ENCODE data around the gene PUS1. TPM values are rescaled to one million over a fixed set of nuclear protein-coding genes. Genes with fewer than 3 reads are reported as not detected.
"Not testable (repeated sequence)": the region's sequence is repeated elsewhere in the genome, so short reads cannot be mapped to it uniquely, and the experiment has no call there.

The PUS1 gene
- total RNA-seq, 1 experiment from 2014 or later = 77.3 TPM

DNA sequence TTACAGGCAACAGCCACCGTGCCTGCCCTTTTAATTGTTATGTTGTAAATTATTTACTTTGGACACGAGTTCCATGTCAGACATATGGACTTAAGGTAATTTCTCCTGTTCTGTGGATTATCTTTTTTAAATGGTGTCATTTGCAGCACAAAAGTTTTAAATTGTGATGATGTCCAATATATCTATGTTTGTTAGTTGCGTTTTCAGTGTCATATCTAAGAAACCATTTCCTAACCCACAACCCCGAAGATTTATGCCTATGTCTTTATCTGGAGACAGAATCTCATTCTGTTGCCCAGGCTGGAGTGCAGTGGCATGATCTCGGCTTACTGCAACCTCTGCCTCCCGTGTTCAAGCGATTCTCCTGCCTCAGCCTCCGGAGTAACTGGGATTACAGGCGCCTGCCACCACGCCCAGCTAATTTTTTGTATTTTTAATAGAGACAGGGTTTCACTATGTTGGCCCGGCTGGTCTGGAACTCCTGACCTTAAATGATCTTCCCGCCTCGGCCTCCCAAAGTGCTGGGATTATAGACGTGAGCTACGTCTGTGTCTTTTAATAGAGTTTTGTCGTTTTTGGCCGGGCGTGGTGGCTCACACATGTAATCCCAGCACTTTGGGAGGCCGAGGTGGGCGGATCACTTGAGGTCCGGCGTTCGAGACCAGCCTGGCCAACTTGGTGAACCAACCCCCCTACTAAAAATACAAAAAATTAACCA is 19.8 kb downstream of the PUS1 start:
- BruUV-seq (replicated peaks); H3K27me3 ChIP-seq (ENCODE audit: insufficient read depth, low read length); H3K9me2 ChIP-seq (ENCODE audit: insufficient read depth); H2AFZ ChIP-seq (ENCODE audit: low read depth, low read length, poor library complexity, severe bottlenecking); H3K9me3 ChIP-seq (ENCODE audit: control insufficient read depth in 1 of 2, insufficient read depth in 1 of 2, low read depth in 1 of 2, low read length in 2 of 2); H3K36me3 ChIP-seq (ENCODE audit: control insufficient read depth in 1 of 2, insufficient read depth in 2 of 2, low read length in 2 of 2); ATAC-seq; POLR2A ChIA-PET; DNase-seq (ENCODE audit: low read depth, low spot score); H4K20me1 ChIP-seq (ENCODE audit: insufficient read depth); CTCF ChIA-PET: not testable (repeated sequence)
- RAD21 ChIA-PET (ENCODE audit: low non-redundant PET in 1 of 2, low total read pairs in 2 of 2, uncharacterized antibody in 2 of 2, unreplicated experiment in 2 of 2) = interaction anchor here in 1 of 2 experiments (0.6 to 0.7 kb wide), 2 partner anchors 53 to 118 kb away, joined by 3 to 5 read pairs; no protein-coding TSS in a partner anchor
- intact Hi-C loops (cut with micrococcal nuclease) = loop anchor here (5.0 kb wide), 1 partner anchor 87 kb away; no protein-coding TSS in a partner anchor
- peak overlapping the region; percentile 43 to 94 for H3K4me3 ChIP-seq (replicated peaks in 1 of 2; ENCODE audit: low read depth in 1 of 2, low read length in 2 of 2)
- peak overlapping the region; percentile 95 for H3K4me2 ChIP-seq (ENCODE audit: low read length)
- peaks cover 39% of the 10 kb centered on the region for H3K79me2 ChIP-seq (ENCODE audit: insufficient read depth, low read length)
- peak overlapping the region; percentile 17; the same call in 1 of the 2 replicates for H3K27ac ChIP-seq (ENCODE audit: low read depth, low read length)
- H3K4me1 ChIP-seq (ENCODE audit: control insufficient read depth in 1 of 2, insufficient read depth in 2 of 2, low read length in 2 of 2) = peaks cover 3 to 18% of the 10 kb centered on the region in 2 experiments; a peak in 3 of 4 replicates
- peak overlapping the region; percentile 47; the same call in 1 of the 2 replicates for H3K9ac ChIP-seq (ENCODE audit: low read length)

DNA sequence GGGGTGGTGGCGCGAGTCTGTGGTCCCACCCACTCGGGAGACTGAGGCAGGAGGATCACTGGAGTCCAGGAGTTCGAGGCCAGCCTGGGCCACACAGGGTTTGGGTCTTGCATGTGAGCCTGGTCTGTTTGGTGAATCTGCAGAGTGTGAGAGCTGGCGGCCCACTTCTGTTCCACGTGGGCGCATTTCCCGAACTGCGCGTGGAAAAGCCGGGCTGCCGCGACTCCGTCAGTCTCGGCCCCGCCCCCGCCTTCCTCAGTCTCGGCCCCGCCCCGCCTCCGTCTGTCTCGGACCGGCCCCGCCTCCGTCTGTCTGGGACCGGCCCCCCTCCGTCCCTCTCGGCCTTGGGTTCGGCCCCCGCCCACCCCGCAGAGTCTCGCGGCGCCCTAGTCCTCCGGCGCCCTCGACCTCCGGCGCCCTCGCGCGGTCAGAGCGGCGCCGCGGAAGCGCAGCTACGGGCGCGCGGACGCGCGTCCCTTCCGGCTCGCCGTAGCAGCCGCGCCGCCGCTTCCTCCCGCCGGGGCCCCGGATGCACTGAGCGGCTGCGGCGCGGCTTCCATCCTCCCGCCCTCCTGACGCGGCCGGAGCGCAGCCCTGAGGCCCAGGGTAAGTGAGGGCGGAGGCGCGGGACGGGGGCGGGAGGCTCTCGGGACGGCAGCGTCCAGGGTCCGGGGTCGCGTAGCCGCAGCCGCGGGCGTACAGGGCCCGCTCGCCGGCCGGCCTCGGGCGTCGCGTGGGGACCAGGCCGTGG is 20.5 kb downstream of the PUS1 start, which contains the start of gene EP400:
Gene EP400, plus strand, starts transcription at position 512 of the 751 bp plus-strand sequence. CDS start 10,678 bp downstream, outside the sequence.
- peak within 1 kb of the TSS; percentile 95 for H3K4me2 ChIP-seq (ENCODE audit: low read length)
- no TSS peak for BruUV-seq (replicated peaks)
- H3K27ac ChIP-seq (ENCODE audit: low read depth, low read length) = peak within 1 kb of the TSS; percentile 68
- RAD21 ChIA-PET (ENCODE audit: low non-redundant PET in 1 of 2, low total read pairs in 2 of 2, uncharacterized antibody in 2 of 2, unreplicated experiment in 2 of 2) = interaction anchor here in 1 of 2 experiments (0.6 to 0.9 kb wide), 3 partner anchors 52 to 219 kb away, joined by 3 read pairs; no protein-coding TSS in a partner anchor
- CTCF ChIA-PET = interaction anchor here (0.7 to 0.8 kb wide), 2 partner anchors 9 to 62 kb away, joined by 3 read pairs; no protein-coding TSS in a partner anchor
- no peaks in the 10 kb centered on the region for H3K9me2 ChIP-seq (ENCODE audit: insufficient read depth)
- H3K36me3 ChIP-seq (ENCODE audit: control insufficient read depth in 1 of 2, insufficient read depth in 2 of 2, low read length in 2 of 2) = no peaks in the 10 kb centered on the region
- DNase-seq (ENCODE audit: low read depth, low spot score) (peak; percentile 81), ATAC-seq (peak; percentile 97)
- peaks cover 5% of the 10 kb centered on the region; the same call in 1 of the 2 replicates for H4K20me1 ChIP-seq (ENCODE audit: insufficient read depth)
- H3K9me3 ChIP-seq (ENCODE audit: control insufficient read depth in 1 of 2, insufficient read depth in 1 of 2, low read depth in 1 of 2, low read length in 2 of 2) = no peaks in the 10 kb centered on the region
- H3K79me2 ChIP-seq (ENCODE audit: insufficient read depth, low read length) = peaks cover 46% of the 10 kb centered on the region
- H3K27me3 ChIP-seq (ENCODE audit: insufficient read depth, low read length) = no peaks in the 10 kb centered on the region
- H3K9ac ChIP-seq (ENCODE audit: low read length) = peak within 1 kb of the TSS; percentile 86
- no peak within 1 kb of the TSS for H2AFZ ChIP-seq (ENCODE audit: low read depth, low read length, poor library complexity, severe bottlenecking)
- peak within 1 kb of the TSS; percentile 92 to 94 for H3K4me3 ChIP-seq (replicated peaks in 1 of 2; ENCODE audit: low read depth in 1 of 2, low read length in 2 of 2)
- POLR2A ChIA-PET = no interaction called here
- intact Hi-C loops (cut with micrococcal nuclease) = loop anchor here (5.0 kb wide), 1 partner anchor 87 kb away; no protein-coding TSS in a partner anchor
- H3K4me1 ChIP-seq (ENCODE audit: control insufficient read depth in 1 of 2, insufficient read depth in 2 of 2, low read length in 2 of 2) = peaks cover 4 to 24% of the 10 kb centered on the region in 2 experiments; a peak in 3 of 4 replicates
- TF ChIP-seq, protein P1, sequence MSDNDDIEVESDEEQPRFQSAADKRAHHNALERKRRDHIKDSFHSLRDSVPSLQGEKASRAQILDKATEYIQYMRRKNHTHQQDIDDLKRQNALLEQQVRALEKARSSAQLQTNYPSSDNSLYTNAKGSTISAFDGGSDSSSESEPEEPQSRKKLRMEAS (IDR thresholded peaks at IDR 0.05) = peak; percentile 73; the same call in 1 of the 2 replicates
- TF ChIP-seq POLR2A (IDR thresholded peaks at IDR 0.05; ENCODE audit: borderline replicate concordance, extremely low read depth, insufficient read depth, insufficient read length) (peak; percentile 57), SIN3A (IDR thresholded peaks at IDR 0.05; ENCODE audit: low read depth) (no peak), ELF1 (IDR thresholded peaks at IDR 0.05; ENCODE audit: borderline replicate concordance, low read depth) (peak; percentile 35; the same call in 1 of the 2 replicates), CBX3 (IDR thresholded peaks at IDR 0.05; ENCODE audit: low read depth) (0 out of 2 replicates have a peak, but pooled peaks have one; percentile 59), TCF7L2 (IDR thresholded peaks at IDR 0.05; ENCODE audit: borderline replicate concordance, extremely low read depth, insufficient read depth, insufficient read length) (peak; percentile 59), CEBPB (IDR thresholded peaks at IDR 0.05; ENCODE audit: low read depth) (no peak), SRF (IDR thresholded peaks at IDR 0.05; ENCODE audit: low read depth) (no peak), EZH2 (IDR thresholded peaks at IDR 0.05) (no peak), ZFX (IDR thresholded peaks at IDR 0.05) (peak; percentile 97; the same call in 1 of the 2 replicates)
- TF ChIP-seq, protein P2, sequence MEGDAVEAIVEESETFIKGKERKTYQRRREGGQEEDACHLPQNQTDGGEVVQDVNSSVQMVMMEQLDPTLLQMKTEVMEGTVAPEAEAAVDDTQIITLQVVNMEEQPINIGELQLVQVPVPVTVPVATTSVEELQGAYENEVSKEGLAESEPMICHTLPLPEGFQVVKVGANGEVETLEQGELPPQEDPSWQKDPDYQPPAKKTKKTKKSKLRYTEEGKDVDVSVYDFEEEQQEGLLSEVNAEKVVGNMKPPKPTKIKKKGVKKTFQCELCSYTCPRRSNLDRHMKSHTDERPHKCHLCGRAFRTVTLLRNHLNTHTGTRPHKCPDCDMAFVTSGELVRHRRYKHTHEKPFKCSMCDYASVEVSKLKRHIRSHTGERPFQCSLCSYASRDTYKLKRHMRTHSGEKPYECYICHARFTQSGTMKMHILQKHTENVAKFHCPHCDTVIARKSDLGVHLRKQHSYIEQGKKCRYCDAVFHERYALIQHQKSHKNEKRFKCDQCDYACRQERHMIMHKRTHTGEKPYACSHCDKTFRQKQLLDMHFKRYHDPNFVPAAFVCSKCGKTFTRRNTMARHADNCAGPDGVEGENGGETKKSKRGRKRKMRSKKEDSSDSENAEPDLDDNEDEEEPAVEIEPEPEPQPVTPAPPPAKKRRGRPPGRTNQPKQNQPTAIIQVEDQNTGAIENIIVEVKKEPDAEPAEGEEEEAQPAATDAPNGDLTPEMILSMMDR (IDR thresholded peaks at IDR 0.05 in 2 of 3, conservative IDR thresholded peaks at IDR 0.05 in 1 of 3; ENCODE audit: borderline replicate concordance in 1 of 3, insufficient read depth in 1 of 3, low read depth in 2 of 3, low read length in 2 of 3) = peak; percentile 38 to 43 (median 39); a peak in 5 of 6 replicates
- TF ChIP-seq, protein P3, sequence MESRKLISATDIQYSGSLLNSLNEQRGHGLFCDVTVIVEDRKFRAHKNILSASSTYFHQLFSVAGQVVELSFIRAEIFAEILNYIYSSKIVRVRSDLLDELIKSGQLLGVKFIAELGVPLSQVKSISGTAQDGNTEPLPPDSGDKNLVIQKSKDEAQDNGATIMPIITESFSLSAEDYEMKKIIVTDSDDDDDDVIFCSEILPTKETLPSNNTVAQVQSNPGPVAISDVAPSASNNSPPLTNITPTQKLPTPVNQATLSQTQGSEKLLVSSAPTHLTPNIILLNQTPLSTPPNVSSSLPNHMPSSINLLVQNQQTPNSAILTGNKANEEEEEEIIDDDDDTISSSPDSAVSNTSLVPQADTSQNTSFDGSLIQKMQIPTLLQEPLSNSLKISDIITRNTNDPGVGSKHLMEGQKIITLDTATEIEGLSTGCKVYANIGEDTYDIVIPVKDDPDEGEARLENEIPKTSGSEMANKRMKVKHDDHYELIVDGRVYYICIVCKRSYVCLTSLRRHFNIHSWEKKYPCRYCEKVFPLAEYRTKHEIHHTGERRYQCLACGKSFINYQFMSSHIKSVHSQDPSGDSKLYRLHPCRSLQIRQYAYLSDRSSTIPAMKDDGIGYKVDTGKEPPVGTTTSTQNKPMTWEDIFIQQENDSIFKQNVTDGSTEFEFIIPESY (IDR thresholded peaks at IDR 0.05; ENCODE audit: extremely low read depth, insufficient replicate concordance, low read length) = peak; percentile 91

Data from HCT116 (cell line).